Mesendoderm (in vitro differentiated cells): ENCODE results near the gene MARCOL.

Experiments used
- DNase-seq: peaks from one replicate; pipeline ENCODE4 v3.0.0; 2013
- H2AK5ac ChIP-seq: 2 replicates; pipeline ENCODE4 v1.6.1; 2013; ENCODE audit warnings: low read length, inconsistent platforms
- H2BK120ac ChIP-seq: 2 replicates; pipeline ENCODE4 v1.6.1; 2013; ENCODE audit warnings: low read depth, mild to moderate bottlenecking, low read length, moderate library complexity, mixed read lengths
- H2BK15ac ChIP-seq: replicated peaks from 2 replicates; pipeline ENCODE4 v1.6.1; 2013; ENCODE audit warnings: low read depth, mild to moderate bottlenecking, moderate library complexity
- H2BK5ac ChIP-seq: 2 replicates; pipeline ENCODE4 v1.6.1; 2013; ENCODE audit warnings: low read length, inconsistent platforms
- H3K18ac ChIP-seq: 2 replicates; pipeline ENCODE4 v1.6.1; 2013; ENCODE audit warnings: mild to moderate bottlenecking, low read length, mixed read lengths
- H3K23ac ChIP-seq: one replicate; pipeline ENCODE4 v1.6.1; 2013; ENCODE audit warnings: low read length
- H3K27ac ChIP-seq: 2 replicates; pipeline ENCODE4 v1.5.1; 2013; ENCODE audit warnings: low read depth, mild to moderate bottlenecking, inconsistent platforms, low read length, moderate library complexity
- H3K27me3 ChIP-seq: 2 replicates; pipeline ENCODE4 v1.6.1; 2013; ENCODE audit warnings: low read length, control low read depth, mild to moderate bottlenecking, inconsistent platforms; ENCODE audit not compliant: insufficient read depth, poor library complexity
- H3K36me3 ChIP-seq: 2 replicates; pipeline ENCODE4 v1.6.1; 2013; ENCODE audit warnings: low read length, inconsistent platforms; ENCODE audit not compliant: control insufficient read depth, insufficient read depth
- H3K4ac ChIP-seq: one replicate; pipeline ENCODE4 v1.6.1; 2013; ENCODE audit warnings: low read depth, mild to moderate bottlenecking, low read length, moderate library complexity
- H3K4me1 ChIP-seq: 2 replicates; pipeline ENCODE4 v1.6.1; 2013; ENCODE audit warnings: low read depth, low read length, inconsistent platforms; ENCODE audit not compliant: control insufficient read depth
- H3K4me2 ChIP-seq: 2 replicates; pipeline ENCODE4 v1.6.1; 2013; ENCODE audit warnings: low read length
- H3K4me3 ChIP-seq: 2 replicates; pipeline ENCODE4 v1.5.1; 2013; ENCODE audit warnings: mild to moderate bottlenecking, low read length
- H3K56ac ChIP-seq: one replicate; pipeline ENCODE4 v1.6.1; 2013; ENCODE audit warnings: low read length
- H3K79me1 ChIP-seq: 2 replicates; pipeline ENCODE4 v1.6.1; 2013; ENCODE audit warnings: low read length, inconsistent platforms
- H3K79me2 ChIP-seq: 2 replicates; pipeline ENCODE4 v1.6.1; 2013; ENCODE audit warnings: mild to moderate bottlenecking, low read length; ENCODE audit not compliant: control insufficient read depth, insufficient read depth
- H3K9ac ChIP-seq: 2 replicates; pipeline ENCODE4 v1.6.1; 2013; ENCODE audit warnings: low read length, inconsistent platforms
- H4K5ac ChIP-seq: one replicate; pipeline ENCODE4 v1.6.1; 2013; ENCODE audit warnings: low read length
- H4K8ac ChIP-seq: one replicate; pipeline ENCODE4 v1.6.1; 2013; ENCODE audit warnings: low read depth, mild to moderate bottlenecking, control low read depth, low read length, moderate library complexity
- WGBS: extraction: QIAGEN DNeasy Blood & Tissue Kit; methylation state at CpG from one replicate; pipeline ENCODE4 v1.1.7; 2013; ENCODE audit warnings: low lambda C conversion rate, missing lambda C conversion rate; ENCODE audit not compliant: insufficient coverage; ENCODE audit errors: extremely low coverage; 5-methylcytosine and 5-hydroxymethylcytosine counted together

The MARCOL gene

DNA sequence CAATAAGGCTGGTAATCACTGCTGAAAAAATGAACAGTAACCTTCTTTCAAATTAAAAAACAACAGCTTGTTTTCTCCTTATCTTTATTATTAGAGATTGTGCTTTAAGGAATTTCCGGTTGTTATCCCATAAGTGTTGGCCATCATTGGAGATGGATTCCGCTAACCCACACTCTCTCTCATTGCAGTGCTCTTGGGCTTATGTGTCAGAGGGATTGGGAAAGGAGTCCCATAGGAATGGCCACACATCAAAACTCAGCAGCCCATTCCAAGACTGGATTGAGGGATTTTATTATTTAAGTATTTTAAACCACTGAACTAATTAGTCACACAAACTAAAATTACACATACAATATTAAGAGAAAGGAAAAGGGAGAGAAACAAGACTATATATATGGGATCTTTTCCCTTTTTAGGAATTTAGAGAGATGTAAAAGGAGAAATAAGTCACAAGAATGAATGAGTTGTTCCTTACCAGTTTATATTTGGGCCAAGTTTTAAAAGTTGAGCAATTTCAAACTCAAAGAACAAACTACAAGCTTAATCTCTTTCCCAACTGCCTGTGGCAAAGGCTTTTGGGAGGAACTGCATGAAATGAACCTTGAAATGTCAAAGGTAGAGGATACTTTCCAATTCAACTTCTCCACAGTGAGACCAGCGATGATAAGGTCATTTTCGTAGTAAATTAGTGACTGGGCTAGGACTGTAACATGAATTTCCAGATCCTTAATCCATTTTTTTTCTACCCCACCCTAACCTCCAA is 33.1 kb upstream of the MARCOL start:
- no peak overlapping the region for H2BK15ac ChIP-seq
- no peaks in the 10 kb centered on the region for H3K4me1 ChIP-seq
- H3K4me3 ChIP-seq: no peak overlapping the region
- no peak overlapping the region for H3K9ac ChIP-seq
- no peak overlapping the region for H3K23ac ChIP-seq
- no peak overlapping the region for H4K8ac ChIP-seq
- H3K27ac ChIP-seq: no peak overlapping the region
- no peaks in the 10 kb centered on the region for H3K27me3 ChIP-seq
- no peak for DNase-seq
- no peak overlapping the region for H3K18ac ChIP-seq
- no peak overlapping the region for H2AK5ac ChIP-seq
- H3K79me2 ChIP-seq: no peaks in the 10 kb centered on the region
- H3K36me3 ChIP-seq: no peaks in the 10 kb centered on the region
- H3K4me2 ChIP-seq: no peak overlapping the region
- H4K5ac ChIP-seq: no peak overlapping the region
- H3K56ac ChIP-seq: no peak overlapping the region
- WGBS: no CpG with 5 or more reads among the region's 4 CpGs
- no peaks in the 10 kb centered on the region for H3K79me1 ChIP-seq
- no peak overlapping the region for H2BK5ac ChIP-seq
- no peak overlapping the region for H3K4ac ChIP-seq
- H2BK120ac ChIP-seq: no peak overlapping the region

DNA sequence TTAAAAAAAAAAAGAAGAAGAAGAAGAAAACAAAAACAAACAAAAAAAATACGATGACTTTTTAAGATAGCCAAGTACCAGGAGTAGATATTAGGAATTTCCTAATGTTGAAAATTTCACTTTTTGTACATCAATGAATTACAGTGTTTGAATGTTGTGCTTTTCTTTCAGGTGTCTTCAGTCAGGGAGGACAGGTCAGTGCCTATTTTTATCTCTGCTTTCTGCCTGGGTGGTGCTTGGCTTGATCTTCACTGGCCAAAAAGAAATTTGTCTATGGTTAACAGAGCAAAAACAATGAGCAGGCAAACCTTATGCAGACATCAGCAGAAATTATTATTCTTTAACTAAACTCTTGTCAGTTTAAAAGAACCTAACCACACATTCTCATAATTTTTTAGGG is 32.5 kb upstream of the MARCOL start:
- no peak overlapping the region for H2AK5ac ChIP-seq
- no peaks in the 10 kb centered on the region for H3K79me2 ChIP-seq
- WGBS: no CpG with 5 or more reads among the region's 1 CpG
- H2BK120ac ChIP-seq: no peak overlapping the region
- no peak overlapping the region for H4K8ac ChIP-seq
- H3K4me1 ChIP-seq: no peaks in the 10 kb centered on the region
- no peak overlapping the region for H3K4me3 ChIP-seq
- H3K18ac ChIP-seq: no peak overlapping the region
- H3K36me3 ChIP-seq: no peaks in the 10 kb centered on the region
- no peaks in the 10 kb centered on the region for H3K79me1 ChIP-seq
- H2BK5ac ChIP-seq: no peak overlapping the region
- no peak overlapping the region for H3K9ac ChIP-seq
- H3K27me3 ChIP-seq: no peaks in the 10 kb centered on the region
- no peak overlapping the region for H2BK15ac ChIP-seq
- no peak for DNase-seq
- H3K4ac ChIP-seq: no peak overlapping the region
- no peak overlapping the region for H4K5ac ChIP-seq
- no peak overlapping the region for H3K23ac ChIP-seq
- H3K4me2 ChIP-seq: no peak overlapping the region
- H3K27ac ChIP-seq: no peak overlapping the region
- H3K56ac ChIP-seq: no peak overlapping the region

DNA sequence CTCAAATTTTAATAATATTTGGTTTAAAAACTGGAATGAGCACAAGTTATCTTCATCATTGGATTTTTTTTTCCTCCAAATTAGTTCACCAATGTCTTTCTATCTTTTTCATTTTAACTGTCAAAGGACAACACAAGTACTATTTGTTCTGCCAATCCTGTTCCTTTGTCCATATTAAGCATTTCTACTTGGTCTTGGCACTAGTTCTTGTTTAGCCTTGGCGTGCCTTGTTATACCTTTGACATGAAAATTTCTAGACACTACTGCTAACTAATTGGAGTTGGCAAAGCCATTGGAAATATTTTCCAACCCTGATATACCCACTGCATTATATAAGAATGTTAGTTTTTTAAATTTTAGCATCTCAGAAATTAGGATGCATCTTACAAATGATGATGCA is 31.7 kb upstream of the MARCOL start:
- H3K56ac ChIP-seq: no peak overlapping the region

GRCh38 chr5:148208226-148208625 is 30.1 kb upstream of the MARCOL start:
- H3K23ac ChIP-seq: no peak overlapping the region
- no peaks in the 10 kb centered on the region for H3K79me2 ChIP-seq
- H3K27ac ChIP-seq: no peak overlapping the region
- no peak overlapping the region for H3K4ac ChIP-seq
- no peak overlapping the region for H2BK120ac ChIP-seq
- H3K27me3 ChIP-seq: no peaks in the 10 kb centered on the region
- H3K4me3 ChIP-seq: no peak overlapping the region
- no peaks in the 10 kb centered on the region for H3K79me1 ChIP-seq
- no peak overlapping the region for H3K9ac ChIP-seq
- H3K56ac ChIP-seq: no peak overlapping the region
- H3K18ac ChIP-seq: no peak overlapping the region
- H3K4me1 ChIP-seq: no peaks in the 10 kb centered on the region
- no peak overlapping the region for H3K4me2 ChIP-seq
- no peaks in the 10 kb centered on the region for H3K36me3 ChIP-seq
- DNase-seq: no peak
- H2BK15ac ChIP-seq: no peak overlapping the region
- H4K5ac ChIP-seq: no peak overlapping the region
- H4K8ac ChIP-seq: no peak overlapping the region
- no peak overlapping the region for H2BK5ac ChIP-seq
- no peak overlapping the region for H2AK5ac ChIP-seq

More for the DNA sequence above, 31.7 kb upstream of the MARCOL start:
- Histone ChIP-seq H3K9ac (no peak overlapping the region), H3K18ac (no peak overlapping the region), H2BK5ac (no peak overlapping the region), H2AK5ac (no peak overlapping the region), H3K27ac (no peak overlapping the region), H2BK120ac (no peak overlapping the region), H3K4me3 (no peak overlapping the region), H3K79me2 (no peaks in the 10 kb centered on the region), H3K4ac (no peak overlapping the region), H3K23ac (no peak overlapping the region), H4K5ac (no peak overlapping the region), H2BK15ac (no peak overlapping the region), H3K36me3 (no peaks in the 10 kb centered on the region), H3K79me1 (no peaks in the 10 kb centered on the region), H3K4me2 (no peak overlapping the region), H3K27me3 (no peaks in the 10 kb centered on the region), H4K8ac (no peak overlapping the region), H3K4me1 (no peaks in the 10 kb centered on the region)
- no CpG with 5 or more reads among the region's 1 CpG for WGBS
- no peak for DNase-seq

DNA sequence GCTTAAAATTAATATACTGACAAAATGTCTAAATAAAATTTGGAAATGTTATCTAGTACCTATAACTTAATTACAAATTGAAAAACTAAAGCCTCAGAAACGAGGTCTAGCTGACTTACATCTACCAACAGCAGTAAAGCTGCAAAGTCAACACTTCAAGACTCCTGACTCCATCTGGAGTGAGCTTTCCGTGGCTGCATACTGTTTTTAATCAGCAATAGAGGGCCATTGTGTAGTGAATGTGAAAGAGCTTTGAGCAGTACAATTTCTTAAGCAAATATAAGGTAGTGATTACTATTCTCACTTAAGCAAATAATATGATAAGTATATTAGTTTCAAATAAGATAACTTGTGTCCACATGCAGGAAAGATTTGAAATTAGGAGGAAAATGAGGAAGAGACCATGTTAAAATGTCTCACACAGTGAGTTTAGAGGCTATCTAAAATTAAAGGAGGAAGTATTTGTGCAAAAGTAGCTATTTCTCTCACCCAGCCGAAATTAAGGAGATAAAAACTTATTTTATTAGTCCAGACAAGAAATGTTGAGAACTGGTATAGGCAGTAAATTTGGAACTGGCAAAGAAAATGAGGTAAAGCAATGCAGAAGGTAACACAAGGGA is 29.1 kb upstream of the MARCOL start:
- H3K4me2 ChIP-seq: no peak overlapping the region
- H4K5ac ChIP-seq: no peak overlapping the region
- no peak overlapping the region for H3K56ac ChIP-seq
- no peaks in the 10 kb centered on the region for H3K27me3 ChIP-seq
- H2BK15ac ChIP-seq: no peak overlapping the region
- H3K36me3 ChIP-seq: no peaks in the 10 kb centered on the region
- no peak overlapping the region for H2AK5ac ChIP-seq
- H3K27ac ChIP-seq: no peak overlapping the region
- H3K4me3 ChIP-seq: no peak overlapping the region
- H3K4me1 ChIP-seq: no peaks in the 10 kb centered on the region
- H4K8ac ChIP-seq: no peak overlapping the region
- no peaks in the 10 kb centered on the region for H3K79me2 ChIP-seq
- DNase-seq: no peak
- H3K9ac ChIP-seq: no peak overlapping the region
- no peak overlapping the region for H3K18ac ChIP-seq
- no peak overlapping the region for H2BK120ac ChIP-seq
- WGBS: no CpG with 5 or more reads among the region's 3 CpGs
- no peaks in the 10 kb centered on the region for H3K79me1 ChIP-seq
- no peak overlapping the region for H3K23ac ChIP-seq
- no peak overlapping the region for H3K4ac ChIP-seq
- no peak overlapping the region for H2BK5ac ChIP-seq
